ENCODE results near the gene HOXC6. TPM values are rescaled to one million over a fixed set of nuclear protein-coding genes. Genes with fewer than 3 reads are reported as not detected.

HOXC6 gene
- total RNA-seq, 1 experiment from 2014 or later = 2.8 TPM

DNA sequence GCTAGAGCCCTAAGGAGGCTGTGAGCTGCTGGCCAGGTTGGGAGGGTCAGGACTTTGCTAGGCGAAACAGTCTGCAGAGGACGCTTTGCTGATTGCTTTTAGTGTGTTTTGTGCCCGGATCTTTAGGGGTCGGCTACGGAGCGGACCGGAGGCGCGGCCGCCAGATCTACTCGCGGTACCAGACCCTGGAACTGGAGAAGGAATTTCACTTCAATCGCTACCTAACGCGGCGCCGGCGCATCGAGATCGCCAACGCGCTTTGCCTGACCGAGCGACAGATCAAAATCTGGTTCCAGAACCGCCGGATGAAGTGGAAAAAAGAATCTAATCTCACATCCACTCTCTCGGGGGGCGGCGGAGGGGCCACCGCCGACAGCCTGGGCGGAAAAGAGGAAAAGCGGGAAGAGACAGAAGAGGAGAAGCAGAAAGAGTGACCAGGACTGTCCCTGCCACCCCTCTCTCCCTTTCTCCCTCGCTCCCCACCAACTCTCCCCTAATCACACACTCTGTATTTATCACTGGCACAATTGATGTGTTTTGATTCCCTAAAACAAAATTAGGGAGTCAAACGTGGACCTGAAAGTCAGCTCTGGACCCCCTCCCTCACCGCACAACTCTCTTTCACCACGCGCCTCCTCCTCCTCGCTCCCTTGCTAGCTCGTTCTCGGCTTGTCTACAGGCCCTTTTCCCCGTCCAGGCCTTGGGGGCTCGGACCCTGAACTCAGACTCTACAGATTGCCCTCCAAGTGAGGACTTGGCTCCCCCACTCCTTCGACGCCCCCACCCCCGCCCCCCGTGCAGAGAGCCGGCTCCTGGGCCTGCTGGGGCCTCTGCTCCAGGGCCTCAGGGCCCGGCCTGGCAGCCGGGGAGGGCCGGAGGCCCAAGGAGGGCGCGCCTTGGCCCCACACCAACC lies 1.5 kb downstream of the HOXC6 start:
- Histone ChIP-seq H4K20me1 (ENCODE audit: low read length) (no peaks in the 10 kb centered on the region), H3K36me3 (ENCODE audit: low read depth, low read length) (no peaks in the 10 kb centered on the region), H3K4me3 (ENCODE audit: low read length) (no peak overlapping the region), H3K27ac (ENCODE audit: low read length) (no peak overlapping the region), H2AFZ (ENCODE audit: low read length) (no peak overlapping the region), H3K9me2 (replicated peaks; ENCODE audit: low read length) (no peaks in the 10 kb centered on the region), H3K9me3 (ENCODE audit: low read length) (no peaks in the 10 kb centered on the region), H3K4me2 (ENCODE audit: low read length) (no peak overlapping the region), H3K4me1 (ENCODE audit: insufficient read depth, low read length) (peaks cover 10% of the 10 kb centered on the region), H3K9ac (ENCODE audit: low read length) (no peak overlapping the region), H3F3A (ENCODE audit: low read length, unreplicated experiment) (no peaks in the 10 kb centered on the region), H3K27me3 (ENCODE audit: low read length) (no peaks in the 10 kb centered on the region), H3K79me2 (ENCODE audit: low read length) (peaks cover 25% of the 10 kb centered on the region)
- ATAC-seq = no peak
- BruUV-seq (replicated peaks) = no TSS peak
- CTCF ChIA-PET = no interaction called here
- POLR2A ChIA-PET (ENCODE audit: unreplicated experiment) = no interaction called here
- intact Hi-C loops (cut with micrococcal nuclease) = no loop called here
- TF ChIP-seq EZH2phosphoT487 (IDR thresholded peaks at IDR 0.05; ENCODE audit: borderline replicate concordance, low read length) (no peak), EZH2 (IDR thresholded peaks at IDR 0.05; ENCODE audit: low read length, unreplicated experiment) (no peak)
- TF ChIP-seq, protein P1, sequence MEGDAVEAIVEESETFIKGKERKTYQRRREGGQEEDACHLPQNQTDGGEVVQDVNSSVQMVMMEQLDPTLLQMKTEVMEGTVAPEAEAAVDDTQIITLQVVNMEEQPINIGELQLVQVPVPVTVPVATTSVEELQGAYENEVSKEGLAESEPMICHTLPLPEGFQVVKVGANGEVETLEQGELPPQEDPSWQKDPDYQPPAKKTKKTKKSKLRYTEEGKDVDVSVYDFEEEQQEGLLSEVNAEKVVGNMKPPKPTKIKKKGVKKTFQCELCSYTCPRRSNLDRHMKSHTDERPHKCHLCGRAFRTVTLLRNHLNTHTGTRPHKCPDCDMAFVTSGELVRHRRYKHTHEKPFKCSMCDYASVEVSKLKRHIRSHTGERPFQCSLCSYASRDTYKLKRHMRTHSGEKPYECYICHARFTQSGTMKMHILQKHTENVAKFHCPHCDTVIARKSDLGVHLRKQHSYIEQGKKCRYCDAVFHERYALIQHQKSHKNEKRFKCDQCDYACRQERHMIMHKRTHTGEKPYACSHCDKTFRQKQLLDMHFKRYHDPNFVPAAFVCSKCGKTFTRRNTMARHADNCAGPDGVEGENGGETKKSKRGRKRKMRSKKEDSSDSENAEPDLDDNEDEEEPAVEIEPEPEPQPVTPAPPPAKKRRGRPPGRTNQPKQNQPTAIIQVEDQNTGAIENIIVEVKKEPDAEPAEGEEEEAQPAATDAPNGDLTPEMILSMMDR (conservative IDR thresholded peaks at IDR 0.05; ENCODE audit: low read depth, low read length) = no peak
- DNase-seq = no peak

DNA sequence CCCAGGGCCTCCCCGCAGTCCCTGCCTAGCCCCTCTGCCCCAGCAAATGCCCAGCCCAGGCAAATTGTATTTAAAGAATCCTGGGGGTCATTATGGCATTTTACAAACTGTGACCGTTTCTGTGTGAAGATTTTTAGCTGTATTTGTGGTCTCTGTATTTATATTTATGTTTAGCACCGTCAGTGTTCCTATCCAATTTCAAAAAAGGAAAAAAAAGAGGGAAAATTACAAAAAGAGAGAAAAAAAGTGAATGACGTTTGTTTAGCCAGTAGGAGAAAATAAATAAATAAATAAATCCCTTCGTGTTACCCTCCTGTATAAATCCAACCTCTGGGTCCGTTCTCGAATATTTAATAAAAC lies 2.2 kb downstream of the HOXC6 start:
- no peaks in the 10 kb centered on the region for H4K20me1 ChIP-seq (ENCODE audit: low read length)
- H3K36me3 ChIP-seq (ENCODE audit: low read depth, low read length) = no peaks in the 10 kb centered on the region
- ChIA-PET CTCF (no interaction called here), POLR2A (ENCODE audit: unreplicated experiment) (no interaction called here)
- intact Hi-C loops (cut with micrococcal nuclease) = no loop called here
- DNase-seq = no peak
- H3F3A ChIP-seq (ENCODE audit: low read length, unreplicated experiment) = no peaks in the 10 kb centered on the region
- no peaks in the 10 kb centered on the region for H3K27me3 ChIP-seq (ENCODE audit: low read length)
- no TSS peak for BruUV-seq (replicated peaks)
- H3K79me2 ChIP-seq (ENCODE audit: low read length) = peaks cover 23% of the 10 kb centered on the region
- H2AFZ ChIP-seq (ENCODE audit: low read length) = no peak overlapping the region
- TF ChIP-seq, protein P1 (conservative IDR thresholded peaks at IDR 0.05; ENCODE audit: low read depth, low read length) = no peak
- TF ChIP-seq EZH2phosphoT487 (IDR thresholded peaks at IDR 0.05; ENCODE audit: borderline replicate concordance, low read length) = no peak
- no peak for TF ChIP-seq EZH2 (IDR thresholded peaks at IDR 0.05; ENCODE audit: low read length, unreplicated experiment)
- H3K9me3 ChIP-seq (ENCODE audit: low read length) = no peaks in the 10 kb centered on the region
- H3K9me2 ChIP-seq (replicated peaks; ENCODE audit: low read length) = no peaks in the 10 kb centered on the region
- peaks cover 10% of the 10 kb centered on the region for H3K4me1 ChIP-seq (ENCODE audit: insufficient read depth, low read length)
- H3K27ac ChIP-seq (ENCODE audit: low read length) = no peak overlapping the region
- ATAC-seq = no peak
- no peak overlapping the region for H3K4me2 ChIP-seq (ENCODE audit: low read length)
- no peak overlapping the region for H3K4me3 ChIP-seq (ENCODE audit: low read length)
- H3K9ac ChIP-seq (ENCODE audit: low read length) = no peak overlapping the region

DNA sequence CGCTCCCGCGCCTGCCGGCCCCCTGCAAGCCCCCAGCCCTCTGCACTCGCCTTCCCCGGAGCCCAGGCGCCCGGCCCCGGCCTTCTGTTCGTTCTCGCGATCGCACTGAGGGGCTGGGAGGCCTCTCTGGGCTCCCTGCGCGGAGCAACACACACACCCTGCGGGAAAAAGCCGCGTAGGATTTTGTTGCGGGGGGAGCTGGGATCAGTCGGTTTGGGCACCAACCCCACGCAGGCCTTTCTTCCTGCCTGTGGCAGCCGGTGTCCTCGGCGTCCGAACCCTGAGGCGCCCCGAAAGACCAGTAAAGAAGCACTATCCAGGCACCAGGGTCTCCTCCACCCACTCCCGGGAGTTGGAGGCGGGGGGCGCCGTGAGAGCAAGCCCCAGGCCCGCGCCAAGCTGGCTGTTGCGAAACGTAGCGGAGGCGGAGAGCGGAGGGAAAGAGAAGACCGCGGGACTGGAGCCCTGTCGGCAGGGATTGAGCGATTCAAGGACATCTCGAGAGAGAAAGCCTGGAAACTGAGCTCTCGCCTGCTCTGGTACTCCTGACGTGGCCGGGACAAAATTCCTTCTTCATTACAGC lies 2.7 kb downstream of the HOXC6 start:
- intact Hi-C loops (cut with micrococcal nuclease) = no loop called here
- CTCF ChIA-PET = interaction anchor here (1.1 to 2.3 kb wide), 2 partner anchors 161 to 171 kb away, joined by 4 to 20 read pairs; no protein-coding TSS in a partner anchor
- Histone ChIP-seq H2AFZ (ENCODE audit: low read length) (no peak overlapping the region), H3K9me3 (ENCODE audit: low read length) (no peaks in the 10 kb centered on the region), H3F3A (ENCODE audit: low read length, unreplicated experiment) (no peaks in the 10 kb centered on the region), H3K4me1 (ENCODE audit: insufficient read depth, low read length) (peaks cover 10% of the 10 kb centered on the region), H3K36me3 (ENCODE audit: low read depth, low read length) (no peaks in the 10 kb centered on the region), H3K27ac (ENCODE audit: low read length) (no peak overlapping the region), H3K9me2 (replicated peaks; ENCODE audit: low read length) (no peaks in the 10 kb centered on the region), H3K27me3 (ENCODE audit: low read length) (no peaks in the 10 kb centered on the region), H3K79me2 (ENCODE audit: low read length) (peaks cover 18% of the 10 kb centered on the region), H3K4me2 (ENCODE audit: low read length) (no peak overlapping the region), H3K9ac (ENCODE audit: low read length) (no peak overlapping the region), H4K20me1 (ENCODE audit: low read length) (no peaks in the 10 kb centered on the region), H3K4me3 (ENCODE audit: low read length) (no peak overlapping the region)
- BruUV-seq (replicated peaks) = no TSS peak
- TF ChIP-seq EZH2 (IDR thresholded peaks at IDR 0.05; ENCODE audit: low read length, unreplicated experiment) (no peak), EZH2phosphoT487 (IDR thresholded peaks at IDR 0.05; ENCODE audit: borderline replicate concordance, low read length) (no peak)
- TF ChIP-seq, protein P1 (conservative IDR thresholded peaks at IDR 0.05; ENCODE audit: low read depth, low read length) = no peak
- DNase-seq (no peak), ATAC-seq (no peak)
- POLR2A ChIA-PET (ENCODE audit: unreplicated experiment) = no interaction called here

All from PC-3 (cell line).